ENCODE results near the gene AKR7A2. TPM values are rescaled to one million over a fixed set of nuclear protein-coding genes. Genes with fewer than 3 reads are reported as not detected.
"Not testable (repeated sequence)": the region's sequence is repeated elsewhere in the genome, so short reads cannot be mapped to it uniquely, and the experiment has no call there.

The AKR7A2 gene
- total and polyA plus RNA-seq, 2 experiments from 2014 or later = 20.8 to 53.6 TPM

DNA sequence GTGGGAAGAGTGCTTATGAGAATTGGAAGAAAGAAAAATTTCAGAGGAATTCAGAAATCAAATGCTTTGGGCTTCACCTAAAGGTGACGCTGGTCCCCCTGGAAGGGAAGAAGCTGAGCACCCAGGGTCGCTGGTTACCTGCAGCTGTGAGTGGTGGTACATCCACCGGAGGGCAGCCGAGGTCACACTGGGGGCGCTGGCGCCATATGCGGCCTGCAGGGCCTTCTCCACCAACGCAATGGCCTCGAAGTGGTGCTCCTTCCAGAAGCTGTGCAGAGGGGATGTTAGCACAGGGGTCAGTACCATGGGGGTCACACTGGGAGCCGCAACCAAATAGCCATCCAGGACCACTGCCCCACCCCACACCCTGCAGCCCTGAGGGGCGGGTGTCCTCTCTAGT lies 6.1 kb downstream of the AKR7A2 start:
- Histone ChIP-seq H3F3A (replicated peaks; ENCODE audit: low read depth) (no peaks in the 10 kb centered on the region), H3K9me2 (ENCODE audit: insufficient read depth) (no peaks in the 10 kb centered on the region), H3K27ac (ENCODE audit: low read depth) (no peak overlapping the region), H3K4me2 (no peak overlapping the region), H4K20me1 (replicated peaks; ENCODE audit: insufficient read depth) (no peaks in the 10 kb centered on the region; the same call in 1 of the 2 replicates), H3K79me2 (replicated peaks; ENCODE audit: insufficient read depth) (no peaks in the 10 kb centered on the region; the same call in 1 of the 2 replicates), H2AFZ (no peak overlapping the region), H3K36me3 (ENCODE audit: insufficient read depth) (no peaks in the 10 kb centered on the region), H3K4me3 (no peak overlapping the region), H3K4me1 (ENCODE audit: insufficient read depth) (0 out of 2 replicates have a peak, but pooled peaks cover 2% of the 10 kb centered on the region), H3K27me3 (ENCODE audit: insufficient read depth) (peaks cover 4% of the 10 kb centered on the region)
- Mint-ChIP-seq H3K27ac (no peak overlapping the region), H3K4me3 (no peak overlapping the region), H3K9me3 (no peaks in the 10 kb centered on the region), H3K27me3 (ENCODE audit: insufficient read depth, low read depth, poor library complexity) (peaks cover 7% of the 10 kb centered on the region), H3K36me3 (ENCODE audit: low read depth) (peaks cover 52% of the 10 kb centered on the region), H3K4me1 (peaks cover 1% of the 10 kb centered on the region; the same call in 2 of the 3 replicates)
- DNase-seq (ENCODE audit: low spot score) (no peak), ATAC-seq (no peak)
- TF ChIP-seq ZNF331 (CRISPR knock-in tag; IDR thresholded peaks at IDR 0.05; ENCODE audit: low read depth) = no peak
- TF ChIP-seq, protein P1, sequence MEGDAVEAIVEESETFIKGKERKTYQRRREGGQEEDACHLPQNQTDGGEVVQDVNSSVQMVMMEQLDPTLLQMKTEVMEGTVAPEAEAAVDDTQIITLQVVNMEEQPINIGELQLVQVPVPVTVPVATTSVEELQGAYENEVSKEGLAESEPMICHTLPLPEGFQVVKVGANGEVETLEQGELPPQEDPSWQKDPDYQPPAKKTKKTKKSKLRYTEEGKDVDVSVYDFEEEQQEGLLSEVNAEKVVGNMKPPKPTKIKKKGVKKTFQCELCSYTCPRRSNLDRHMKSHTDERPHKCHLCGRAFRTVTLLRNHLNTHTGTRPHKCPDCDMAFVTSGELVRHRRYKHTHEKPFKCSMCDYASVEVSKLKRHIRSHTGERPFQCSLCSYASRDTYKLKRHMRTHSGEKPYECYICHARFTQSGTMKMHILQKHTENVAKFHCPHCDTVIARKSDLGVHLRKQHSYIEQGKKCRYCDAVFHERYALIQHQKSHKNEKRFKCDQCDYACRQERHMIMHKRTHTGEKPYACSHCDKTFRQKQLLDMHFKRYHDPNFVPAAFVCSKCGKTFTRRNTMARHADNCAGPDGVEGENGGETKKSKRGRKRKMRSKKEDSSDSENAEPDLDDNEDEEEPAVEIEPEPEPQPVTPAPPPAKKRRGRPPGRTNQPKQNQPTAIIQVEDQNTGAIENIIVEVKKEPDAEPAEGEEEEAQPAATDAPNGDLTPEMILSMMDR (conservative IDR thresholded peaks at IDR 0.05; ENCODE audit: low read depth in 2 of 2) = peak in 1 of 2 experiments; percentile 29; a peak in 1 of 4 replicates

DNA sequence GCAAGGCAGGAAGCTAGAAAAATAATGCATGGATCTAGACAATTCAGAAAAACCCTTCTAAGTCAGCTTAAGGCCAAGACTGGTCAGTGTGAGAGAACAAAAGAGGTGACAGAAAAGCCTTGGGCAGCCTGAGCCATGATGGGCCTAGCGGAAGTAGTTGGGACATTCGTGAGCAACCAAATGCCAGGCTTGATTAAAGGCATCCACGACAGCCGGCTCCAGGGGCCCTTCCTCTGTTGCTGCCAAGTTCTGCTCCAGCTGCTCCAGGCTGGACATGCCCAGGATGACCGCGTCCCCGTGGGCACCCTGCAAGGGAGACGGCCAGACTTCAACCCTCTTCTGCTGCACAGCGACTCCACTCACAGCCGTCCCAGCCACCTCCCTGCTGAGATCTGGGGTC lies 7.9 kb downstream of the AKR7A2 start:
- H2AFZ ChIP-seq; H3K4me2 ChIP-seq; H3K27ac ChIP-seq (ENCODE audit: low read depth); H3K4me1 ChIP-seq (ENCODE audit: insufficient read depth); H3K4me3 Mint-ChIP-seq; H3K9me3 Mint-ChIP-seq; H4K20me1 ChIP-seq (replicated peaks; ENCODE audit: insufficient read depth); H3K27me3 ChIP-seq (ENCODE audit: insufficient read depth); H3K27me3 Mint-ChIP-seq (ENCODE audit: insufficient read depth, low read depth, poor library complexity); DNase-seq (ENCODE audit: low spot score); H3K4me1 Mint-ChIP-seq; H3F3A ChIP-seq (replicated peaks; ENCODE audit: low read depth); H3K79me2 ChIP-seq (replicated peaks; ENCODE audit: insufficient read depth); H3K27ac Mint-ChIP-seq; H3K36me3 ChIP-seq (ENCODE audit: insufficient read depth); ATAC-seq; H3K4me3 ChIP-seq; H3K9me2 ChIP-seq (ENCODE audit: insufficient read depth): not testable (repeated sequence)
- H3K36me3 Mint-ChIP-seq (ENCODE audit: low read depth) = peaks cover 59% of the 10 kb centered on the region

- peak; percentile 61 for TF ChIP-seq ZNF331 (CRISPR knock-in tag; IDR thresholded peaks at IDR 0.05; ENCODE audit: low read depth)
- no peak for TF ChIP-seq ZNF114 (CRISPR knock-in tag; IDR thresholded peaks at IDR 0.05)
- no peak overlapping the region for H3K4me3 Mint-ChIP-seq
- Histone ChIP-seq H2AFZ (no peak overlapping the region), H3K79me2 (replicated peaks; ENCODE audit: insufficient read depth) (no peaks in the 10 kb centered on the region), H4K20me1 (replicated peaks; ENCODE audit: insufficient read depth) (no peaks in the 10 kb centered on the region), H3K27me3 (ENCODE audit: insufficient read depth) (no peaks in the 10 kb centered on the region), H3K4me2 (no peak overlapping the region), H3K27ac (ENCODE audit: low read depth) (no peak overlapping the region), H3K9me2 (ENCODE audit: insufficient read depth) (no peaks in the 10 kb centered on the region), H3K4me1 (ENCODE audit: insufficient read depth) (no peaks in the 10 kb centered on the region), H3K4me3 (no peak overlapping the region), H3K36me3 (ENCODE audit: insufficient read depth) (no peaks in the 10 kb centered on the region), H3F3A (replicated peaks; ENCODE audit: low read depth) (no peaks in the 10 kb centered on the region)
- peaks cover 54% of the 10 kb centered on the region for H3K36me3 Mint-ChIP-seq (ENCODE audit: low read depth)
- H3K9me3 Mint-ChIP-seq = peaks cover 22% of the 10 kb centered on the region
- H3K4me1 Mint-ChIP-seq = no peaks in the 10 kb centered on the region
- H3K27ac Mint-ChIP-seq = no peak overlapping the region
- no peak for ATAC-seq
- peaks cover 3% of the 10 kb centered on the region for H3K27me3 Mint-ChIP-seq (ENCODE audit: insufficient read depth, low read depth, poor library complexity)
- no peak for DNase-seq (ENCODE audit: low spot score)
These were observed 11.7 kb downstream of the AKR7A2 start for GRCh38 chr1:19300211-19300610.

GRCh38 chr1:19294638-19295037 lies 17.3 kb downstream of the AKR7A2 start:
- Histone ChIP-seq H2AFZ (no peak overlapping the region), H3K4me1 (ENCODE audit: insufficient read depth) (no peaks in the 10 kb centered on the region), H3K79me2 (replicated peaks; ENCODE audit: insufficient read depth) (no peaks in the 10 kb centered on the region), H3K27ac (ENCODE audit: low read depth) (no peak overlapping the region), H4K20me1 (replicated peaks; ENCODE audit: insufficient read depth) (peaks cover under 1% of the 10 kb centered on the region; the same call in 1 of the 2 replicates), H3K36me3 (ENCODE audit: insufficient read depth) (no peaks in the 10 kb centered on the region), H3K4me3 (no peak overlapping the region), H3K9me2 (ENCODE audit: insufficient read depth) (no peaks in the 10 kb centered on the region), H3F3A (replicated peaks; ENCODE audit: low read depth) (no peaks in the 10 kb centered on the region), H3K4me2 (no peak overlapping the region), H3K27me3 (ENCODE audit: insufficient read depth) (peaks cover 9% of the 10 kb centered on the region)
- H3K27me3 Mint-ChIP-seq (ENCODE audit: insufficient read depth, low read depth, poor library complexity) = peaks cover 3% of the 10 kb centered on the region
- no peaks in the 10 kb centered on the region for H3K4me1 Mint-ChIP-seq
- DNase-seq (ENCODE audit: low spot score) = no peak
- H3K36me3 Mint-ChIP-seq (ENCODE audit: low read depth) = peaks cover 50% of the 10 kb centered on the region
- no peak for ATAC-seq
- no peak overlapping the region for H3K27ac Mint-ChIP-seq
- H3K9me3 Mint-ChIP-seq = peaks cover 50% of the 10 kb centered on the region
- H3K4me3 Mint-ChIP-seq = no peak overlapping the region
- TF ChIP-seq REST (IDR thresholded peaks at IDR 0.05; ENCODE audit: unreplicated experiment) (no peak), CREB1 (CRISPR knock-in tag; IDR thresholded peaks at IDR 0.05; ENCODE audit: low read depth) (no peak), EZH2 (IDR thresholded peaks at IDR 0.05; ENCODE audit: low read depth, unreplicated experiment) (no peak), JUNB (IDR thresholded peaks at IDR 0.05; ENCODE audit: unreplicated experiment) (no peak), ETS1 (IDR thresholded peaks at IDR 0.05) (no peak), EZH2phosphoT487 (IDR thresholded peaks at IDR 0.05; ENCODE audit: unreplicated experiment) (no peak)
